ENCODE results near the gene PACSIN2.
"Not testable (repeated sequence)": the region's sequence is repeated elsewhere in the genome, so short reads cannot be mapped to it uniquely, and the experiment has no call there.

PACSIN2 gene

DNA sequence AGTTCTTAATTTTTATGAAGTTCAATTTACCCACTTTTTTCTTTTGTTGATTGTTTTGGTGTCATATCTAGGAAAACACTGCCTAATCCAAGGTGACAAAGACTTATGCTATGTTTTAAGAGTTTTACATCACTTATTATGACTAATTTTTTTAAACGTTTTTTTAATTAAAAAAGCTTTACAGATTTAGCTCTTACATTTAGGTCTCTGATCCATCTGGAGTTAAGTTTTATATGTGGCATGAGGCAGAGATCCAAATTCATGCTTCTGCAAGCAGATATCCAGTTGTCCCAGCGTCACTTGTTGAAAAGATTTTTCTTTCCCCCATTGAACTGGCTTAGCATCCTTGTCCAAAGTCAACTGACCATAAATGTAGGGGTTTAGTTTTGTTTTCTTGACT, 72.6 kb downstream of the PACSIN2 start:
- no peak for DNase-seq

DNA sequence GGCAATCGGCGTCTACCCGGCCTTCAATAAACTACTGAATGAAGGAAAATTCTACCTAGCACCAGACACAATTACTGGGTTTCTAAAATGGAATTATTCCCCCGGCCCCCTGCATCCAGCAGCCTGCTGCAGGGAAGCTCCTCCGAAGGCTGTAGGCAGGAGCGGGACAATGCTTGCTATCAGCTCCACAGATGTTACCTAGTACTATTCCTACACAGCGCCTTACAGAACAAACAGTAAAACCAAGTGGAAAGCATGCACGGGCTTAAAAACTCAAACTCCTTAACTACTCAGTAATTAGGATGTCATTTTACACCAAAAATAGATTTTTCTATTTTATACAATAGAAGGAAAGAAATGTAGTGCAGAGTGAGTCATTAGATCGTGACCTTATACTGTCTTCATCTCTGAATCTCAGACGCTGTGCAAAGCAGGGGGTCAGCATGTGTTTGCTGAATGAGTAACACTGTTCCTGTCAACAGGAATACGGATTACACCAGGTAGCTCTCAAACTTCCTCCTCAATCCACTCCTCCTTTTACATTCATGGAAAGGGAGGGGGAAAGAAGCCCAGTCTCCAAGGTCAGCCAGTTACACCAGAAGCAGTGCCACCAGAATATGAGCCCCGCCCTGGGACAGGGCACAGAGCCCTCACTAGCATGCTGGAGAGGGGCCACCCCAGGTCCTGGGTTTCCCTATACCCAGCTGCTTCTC, 74.9 kb downstream of the PACSIN2 start:
- DNase-seq = no peak

- DNase-seq = no peak
Observed at GRCh38 chr22:42939451-42939881, 75.5 kb downstream of the PACSIN2 start.

DNA sequence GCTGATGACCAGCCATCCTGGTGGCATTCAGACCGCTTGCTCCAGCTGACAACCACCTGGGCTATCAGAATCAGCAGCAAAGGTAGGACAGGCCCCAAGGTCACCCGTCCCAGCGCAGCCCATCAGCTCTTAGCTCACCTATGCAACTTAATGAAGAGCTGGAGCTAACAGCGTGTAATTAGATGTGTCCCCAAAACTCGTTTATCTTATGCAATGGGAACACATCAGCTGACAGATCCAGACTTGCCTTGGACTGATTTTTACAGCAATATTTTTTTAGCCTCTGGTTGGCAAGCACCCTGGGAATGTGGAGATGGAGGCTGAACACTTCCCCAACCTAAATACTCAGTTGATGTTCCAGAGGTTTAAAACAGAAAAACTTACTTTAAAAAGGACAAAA, 76.0 kb downstream of the PACSIN2 start:
- no peak for DNase-seq

DNA sequence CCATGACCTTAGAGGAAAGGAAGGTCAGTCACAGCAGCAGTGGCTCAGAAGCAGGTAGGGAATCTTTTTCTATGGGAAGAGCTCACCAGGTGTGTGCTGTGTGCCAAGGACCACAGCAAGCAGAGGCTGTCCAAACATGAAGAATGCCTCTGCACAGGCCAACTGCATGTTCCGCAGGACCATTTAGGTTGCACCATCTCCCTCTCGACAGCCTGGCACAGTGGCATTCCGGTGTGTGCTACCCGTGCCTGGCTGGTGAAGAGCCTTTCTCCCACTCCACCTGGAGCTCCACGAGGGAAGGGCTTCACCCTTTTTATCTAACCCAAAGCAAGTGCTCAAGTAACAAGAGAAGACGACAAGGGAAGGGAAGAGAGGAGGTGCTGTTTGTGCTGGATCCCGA, 76.5 kb downstream of the PACSIN2 start:
- no peak for DNase-seq

DNA sequence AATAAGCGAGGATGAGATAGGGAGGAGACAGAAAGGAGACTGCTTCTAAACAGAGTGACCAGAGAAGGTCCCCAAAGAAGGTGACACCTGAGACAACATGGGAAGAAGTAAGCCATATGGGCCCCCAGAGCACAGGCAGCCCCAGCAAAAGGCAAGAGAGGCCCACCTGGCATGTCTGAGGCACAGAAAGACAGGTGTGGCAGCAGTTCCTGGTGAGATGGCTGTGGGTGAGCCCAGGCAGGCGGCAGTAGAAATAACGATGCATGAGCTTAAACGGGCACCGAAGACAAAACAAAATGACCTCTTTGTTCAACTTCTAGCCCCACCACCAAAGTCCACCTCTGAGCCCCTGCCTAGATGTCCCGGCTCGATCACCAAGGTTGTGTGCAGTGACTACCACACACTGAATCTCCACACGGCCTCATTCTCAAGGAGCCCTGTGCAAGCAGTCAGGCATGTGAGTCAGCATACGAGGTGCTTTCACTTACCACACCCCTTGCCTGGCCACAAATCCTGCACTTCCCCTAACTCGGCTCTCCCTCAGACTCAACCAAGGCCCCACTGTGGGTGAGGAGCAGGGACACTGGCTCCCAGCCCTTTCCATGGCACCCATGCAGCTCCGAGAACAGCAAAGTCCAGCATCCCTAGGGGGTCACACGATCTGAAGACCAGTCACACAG, 77.6 kb downstream of the PACSIN2 start:
- DNase-seq = no peak

GRCh38 chr22:42936680-42937079, 78.3 kb downstream of the PACSIN2 start:
- DNase-seq = not testable (repeated sequence)

DNA sequence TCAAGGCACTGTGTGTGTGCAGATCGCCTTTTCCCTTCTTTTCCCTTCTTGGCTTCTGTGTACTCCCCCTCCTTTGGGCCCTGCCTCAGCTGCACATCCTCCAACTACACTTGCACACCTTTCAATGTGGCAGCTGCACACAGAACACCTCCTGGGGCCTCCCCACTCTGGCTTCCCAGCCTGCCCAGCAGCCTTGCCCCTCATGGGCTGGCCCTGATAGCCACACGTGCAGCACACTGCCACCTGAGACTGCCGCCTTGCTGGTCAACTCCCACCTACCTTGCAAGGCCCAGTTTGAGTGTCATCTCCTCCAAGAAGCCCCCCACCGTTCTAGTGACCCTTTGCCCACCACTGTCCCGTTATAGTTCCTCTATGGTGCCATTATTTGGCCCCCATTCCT, 80.6 kb downstream of the PACSIN2 start:
- DNase-seq = no peak

- DNase-seq = peak; percentile 73
Observed at GRCh38 chr22:42933485-42934091, 81.4 kb downstream of the PACSIN2 start.

DNA sequence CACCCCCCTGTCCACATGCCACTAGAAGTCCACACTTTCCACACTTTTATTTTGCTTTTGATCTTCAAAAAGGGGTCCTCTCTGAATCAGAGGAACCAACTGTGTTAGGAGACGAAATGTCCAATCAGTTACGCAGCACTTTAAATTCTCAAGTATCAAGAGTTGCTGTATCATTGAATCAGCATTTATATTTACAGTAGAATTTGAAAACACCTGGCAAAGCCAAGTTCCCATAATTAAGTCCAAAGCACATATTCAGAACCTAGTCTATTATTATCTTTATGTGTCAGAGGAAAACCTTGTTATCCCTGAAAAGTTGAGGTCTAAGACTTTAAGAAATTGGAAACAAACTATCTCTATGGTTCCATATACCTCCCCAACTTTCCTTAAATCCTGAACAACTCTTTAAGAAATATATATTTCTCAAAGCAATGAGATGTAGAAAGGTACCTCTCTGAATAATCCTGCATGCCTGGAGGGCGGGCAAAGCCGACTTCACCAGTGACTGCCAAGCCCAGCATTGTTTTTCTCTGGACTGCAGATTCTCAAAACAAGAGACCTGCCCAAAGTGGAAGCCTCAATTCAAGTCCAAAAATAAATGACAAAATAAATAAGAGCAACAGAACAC, 82.0 kb downstream of the PACSIN2 start:
- DNase-seq = no peak

- no peak for DNase-seq
Observed at GRCh38 chr22:42932197-42932519, 82.8 kb downstream of the PACSIN2 start.

GRCh38 chr22:42931421-42932196, 83.3 kb downstream of the PACSIN2 start:
- DNase-seq = peak; percentile 43

DNA sequence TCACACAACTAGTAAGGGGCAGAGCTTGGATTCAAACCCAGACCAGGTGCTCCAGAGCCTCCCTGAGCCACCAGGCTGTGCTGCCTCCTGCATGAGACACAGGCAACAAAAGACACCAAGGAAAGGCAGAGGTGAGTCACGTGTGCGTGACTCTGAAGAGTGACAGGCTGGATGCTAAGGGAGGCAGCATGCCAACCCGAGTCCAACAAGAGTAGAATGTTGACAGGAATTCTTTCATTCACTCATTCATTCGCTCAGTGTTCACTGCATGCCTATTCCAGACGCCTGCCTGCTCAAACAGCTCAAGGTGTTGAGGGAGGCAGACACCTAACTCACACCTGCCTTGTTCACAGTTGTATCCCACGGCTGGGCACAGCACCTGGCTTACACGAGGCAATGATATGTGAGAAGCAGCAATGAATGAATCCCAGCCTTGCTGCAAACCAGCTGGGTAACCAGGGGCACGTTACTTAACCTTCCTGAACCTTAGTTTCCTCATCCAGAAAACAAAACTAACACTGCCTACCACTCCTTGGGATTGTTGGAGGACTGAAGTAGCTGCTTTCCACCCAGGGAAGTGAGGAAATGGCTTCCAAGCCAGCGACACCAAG, 84.0 kb downstream of the PACSIN2 start:
- DNase-seq = no peak

- no peak for DNase-seq
Observed at GRCh38 chr22:42929838-42930155, 85.2 kb downstream of the PACSIN2 start.

GRCh38 chr22:42928969-42929837, 85.7 kb downstream of the PACSIN2 start:
- no peak for DNase-seq

DNA sequence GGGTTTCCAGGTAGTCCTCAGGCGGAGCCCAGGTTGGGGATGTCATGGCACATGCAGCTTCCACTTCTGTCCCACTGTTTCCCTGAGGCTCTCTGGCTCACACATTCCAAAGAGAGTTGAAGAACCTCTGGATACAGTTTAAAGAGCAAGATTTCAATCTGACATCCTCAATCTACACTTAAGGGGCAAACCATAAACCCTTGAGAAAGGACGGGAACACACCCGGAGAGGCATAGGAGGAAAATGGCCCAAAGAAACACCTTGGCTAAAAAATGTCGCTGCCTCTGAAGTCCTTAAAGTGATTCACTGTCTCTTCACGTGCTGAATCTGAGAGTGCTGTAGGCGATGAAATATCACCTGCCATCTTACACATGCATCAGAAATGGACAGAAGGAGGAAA, 87.0 kb downstream of the PACSIN2 start:
- DNase-seq = no peak

DNA sequence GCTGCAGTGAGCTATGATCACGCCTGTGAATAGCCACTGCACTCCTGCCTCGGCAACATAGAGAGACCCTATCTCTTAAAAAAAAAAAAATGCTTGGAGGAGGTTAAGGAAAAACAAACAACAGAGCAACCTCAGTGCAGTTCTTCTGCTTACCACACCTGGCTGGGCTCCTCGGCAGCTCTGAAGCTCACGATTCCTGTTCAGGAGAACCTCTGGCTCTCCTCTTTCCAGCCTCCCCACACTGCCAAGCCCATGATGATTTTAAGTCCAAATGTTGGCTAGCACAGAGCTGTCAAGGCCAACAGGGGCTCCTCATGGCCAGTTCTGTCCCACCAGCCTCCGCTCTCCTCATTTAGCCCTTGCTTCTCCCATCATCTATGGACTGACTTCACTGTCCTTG, 88.2 kb downstream of the PACSIN2 start:
- DNase-seq = no peak

DNA sequence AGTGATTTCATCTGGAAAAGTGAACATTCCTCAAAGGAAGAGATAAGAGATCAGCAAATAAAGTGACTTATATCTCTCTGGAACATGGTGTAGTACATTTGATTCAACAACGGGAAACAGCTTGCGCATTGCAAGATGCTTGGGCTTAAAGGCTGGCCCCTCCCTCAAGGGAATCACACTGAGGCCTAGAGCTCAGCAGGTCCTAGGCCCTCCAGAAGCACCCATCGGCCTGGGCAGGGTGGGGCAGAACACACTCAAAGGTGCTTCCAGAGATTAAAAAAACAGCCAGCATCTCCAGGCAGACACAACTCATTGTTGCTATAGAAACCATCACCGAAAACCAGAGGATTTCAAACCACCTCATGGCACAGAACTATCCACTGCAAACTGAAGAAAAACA, 88.8 kb downstream of the PACSIN2 start:
- DNase-seq = no peak

DNA sequence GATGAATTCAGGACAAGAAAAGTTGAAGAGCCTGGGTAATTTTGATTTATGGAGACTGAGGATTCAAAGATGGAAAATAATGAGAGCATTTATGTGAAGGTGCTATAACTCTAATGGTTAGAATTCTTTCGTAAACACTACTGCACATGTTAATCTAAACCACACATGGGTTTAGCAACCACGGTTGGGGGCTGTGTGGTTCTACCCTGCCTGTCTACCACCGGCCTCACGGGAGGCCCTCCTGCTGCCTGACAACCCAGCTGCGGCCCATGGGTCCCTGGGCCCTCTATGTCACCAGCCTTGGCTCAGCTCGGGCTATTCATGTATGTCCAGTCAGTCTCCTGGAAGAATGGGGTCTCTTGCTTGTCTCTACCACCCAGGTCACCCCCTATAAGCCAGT, 89.4 kb downstream of the PACSIN2 start:
- DNase-seq = no peak

DNA sequence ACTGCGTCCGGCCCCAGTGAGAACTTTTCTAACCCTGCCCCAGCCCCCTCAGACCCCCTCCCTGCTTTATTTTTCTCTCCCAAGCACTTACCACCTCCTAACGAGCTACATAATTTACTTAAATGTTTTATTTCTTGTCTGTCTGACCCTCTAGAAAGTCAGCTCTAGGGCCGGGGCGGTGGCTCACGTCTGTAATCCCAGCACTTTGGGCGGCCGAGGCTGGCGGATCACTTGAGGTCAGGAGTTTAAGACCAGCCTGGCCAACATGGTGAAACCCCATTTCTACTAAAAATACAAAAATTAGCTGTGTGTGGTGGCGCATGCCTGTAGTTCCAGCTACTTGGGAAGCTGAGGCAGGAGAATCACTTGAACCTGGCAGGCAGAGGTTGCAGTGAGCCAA, 89.9 kb downstream of the PACSIN2 start:
- not testable (repeated sequence) for DNase-seq

DNA sequence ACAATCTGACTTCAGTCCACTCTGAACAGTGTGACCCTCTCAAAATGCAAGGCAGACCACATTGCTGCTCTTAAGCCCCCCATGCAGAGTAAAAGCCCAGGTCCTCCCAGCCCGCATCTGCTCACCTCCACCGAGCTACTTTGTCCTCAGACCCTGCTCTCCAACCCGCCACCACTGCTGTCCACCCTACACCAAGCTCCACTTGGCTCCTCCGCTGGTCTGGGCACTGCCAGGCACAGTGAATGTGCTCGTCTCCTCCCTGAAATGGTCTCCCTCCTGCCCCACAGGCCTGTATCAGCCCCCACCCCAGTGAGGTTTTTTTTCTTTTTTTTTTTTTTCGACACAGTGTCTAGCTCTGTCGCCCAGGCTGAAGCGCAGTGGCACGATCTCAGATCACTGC, 90.5 kb downstream of the PACSIN2 start:
- no peak for DNase-seq
